HG03045 (cell line): Measurements from ENCODE around the gene SLC29A2.

Experiments used
- ATAC-seq: cut with Tn5 transposase; IDR thresholded peaks from one replicate; pipeline ENCODE4 v1.9.1; 2021; ENCODE audit warnings: mild to moderate bottlenecking, moderate library complexity; ENCODE audit not compliant: unreplicated experiment

SLC29A2 gene

GRCh38 chr11:66371627-66372415 is at the start of gene SLC29A2:
Gene SLC29A2 (minus strand): TSS chr11:66371760. CDS start chr11:66371591, 169 bp downstream.
- ATAC-seq, result peak; percentile 49

DNA sequence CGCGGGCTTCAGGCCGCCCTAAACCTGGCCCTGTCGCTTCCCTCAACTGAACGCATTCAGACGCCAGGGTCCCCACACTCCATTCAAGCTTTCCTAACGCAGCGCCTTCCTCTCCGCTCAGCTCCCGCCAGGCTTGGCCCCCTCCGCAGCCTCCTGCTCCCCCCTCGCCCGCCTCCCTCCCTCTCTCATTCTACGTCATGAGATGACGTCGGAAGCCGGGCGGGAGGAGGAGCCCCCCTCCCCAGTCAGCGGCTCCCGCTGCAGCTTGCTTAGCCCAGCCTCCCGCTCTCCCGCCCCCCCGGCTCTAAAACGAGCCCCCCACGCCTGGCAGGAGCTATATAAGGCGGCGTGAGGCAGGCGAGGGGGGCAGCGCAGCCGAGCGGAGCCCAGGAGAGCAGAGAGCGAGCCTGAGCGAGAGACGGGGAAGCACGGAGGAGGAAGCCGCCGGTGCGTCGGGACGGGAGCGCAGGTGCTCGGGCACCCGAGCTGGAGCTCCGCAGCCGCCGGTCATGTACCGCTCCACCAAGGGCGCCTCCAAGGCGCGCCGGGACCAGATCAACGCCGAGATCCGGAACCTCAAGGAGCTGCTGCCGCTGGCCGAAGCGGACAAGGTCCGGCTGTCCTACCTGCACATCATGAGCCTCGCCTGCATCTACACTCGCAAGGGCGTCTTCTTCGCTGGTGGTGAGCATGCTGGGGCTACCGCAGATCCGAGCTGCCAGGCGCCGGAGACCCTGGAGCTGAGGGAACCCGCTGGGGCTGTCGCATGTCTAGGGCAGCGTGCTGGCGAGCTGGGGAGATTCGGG is 49.3 kb upstream of the SLC29A2 start, which contains the start of gene NPAS4:
NPAS4 (plus strand) TSS at position 365 of the 806 bp plus-strand sequence; CDS start at position 510, 145 bp downstream.
- no peak for ATAC-seq

- no peak for ATAC-seq
These were observed 48.3 kb upstream of the SLC29A2 start for GRCh38 chr11:66419825-66420224.

DNA sequence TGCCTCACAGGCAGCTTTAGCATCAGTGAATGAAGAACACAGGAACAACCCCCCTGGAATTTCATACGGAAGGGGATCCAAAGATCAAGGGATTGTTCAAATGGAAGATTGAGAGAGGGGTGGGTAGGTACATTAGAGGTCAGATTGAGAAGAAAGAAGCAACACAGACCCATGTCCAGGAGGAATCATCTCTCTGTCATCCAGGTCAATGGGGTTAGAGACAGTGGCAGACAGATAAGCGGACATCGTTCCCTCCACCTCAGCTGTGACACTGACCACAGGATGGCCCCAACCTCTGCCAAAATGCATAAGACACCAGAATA is 47.4 kb upstream of the SLC29A2 start:
- no peak for ATAC-seq

DNA sequence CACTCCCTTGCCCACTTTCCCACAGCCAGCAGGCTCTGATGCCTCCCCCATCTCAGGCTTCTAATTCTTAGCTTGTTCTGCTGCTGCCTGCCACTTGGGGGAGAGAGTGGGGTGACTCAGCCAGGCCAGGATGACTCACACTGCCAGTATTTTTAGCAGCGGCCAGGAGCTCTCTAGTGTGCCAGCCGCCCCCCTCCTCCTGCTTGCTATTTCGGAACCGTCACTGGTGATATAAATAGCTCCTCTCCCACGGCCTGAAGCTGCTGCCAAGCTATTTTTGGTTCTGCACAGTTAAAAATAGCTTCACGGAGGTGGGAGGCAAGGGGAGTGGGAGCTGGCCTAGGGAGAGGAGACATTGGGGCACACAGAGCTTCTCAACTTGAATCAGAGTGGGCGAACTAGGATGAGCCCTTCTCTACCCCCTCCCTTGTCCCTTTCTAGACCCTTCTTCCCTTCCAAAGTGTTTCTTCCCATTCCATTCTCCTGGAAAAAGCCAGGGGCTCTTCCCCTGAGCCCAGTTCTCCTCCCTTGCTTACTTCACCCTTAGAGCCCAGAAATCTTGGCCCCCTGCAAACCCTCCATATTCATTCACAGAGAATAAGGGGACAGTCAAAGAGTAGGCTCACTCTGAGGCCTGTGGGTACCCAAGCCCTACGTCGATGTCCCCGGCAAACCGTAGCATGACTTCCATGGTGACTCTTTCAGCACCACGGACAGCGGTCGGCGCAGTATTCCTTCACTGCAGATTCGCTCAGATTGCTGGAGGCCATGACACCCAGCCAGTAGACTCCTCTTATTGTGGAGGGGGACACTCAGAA is 46.8 kb upstream of the SLC29A2 start:
- ATAC-seq, result no peak

DNA sequence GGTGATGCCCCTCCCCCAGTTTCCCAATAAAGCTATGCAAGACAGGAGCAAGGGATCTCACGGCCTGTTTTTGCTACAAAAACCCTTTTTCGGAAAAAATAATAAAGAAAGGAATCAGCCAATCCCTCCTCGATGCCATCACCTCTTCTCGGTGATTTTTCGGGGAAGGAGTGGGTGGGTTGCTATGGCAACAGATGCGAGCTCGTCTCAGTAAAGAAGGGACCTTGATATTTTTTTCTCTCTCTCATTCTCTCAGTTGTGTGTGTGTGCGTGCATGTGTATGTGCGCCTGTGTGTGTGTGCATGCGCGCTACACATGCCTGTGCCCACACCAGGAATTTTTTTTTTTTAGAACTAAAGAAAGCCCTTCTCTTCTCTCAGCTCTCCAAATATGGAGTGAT is 45.4 kb upstream of the SLC29A2 start:
- no peak for ATAC-seq

GRCh38 chr11:66415423-66415822 is 43.9 kb upstream of the SLC29A2 start:
- ATAC-seq, result no peak

DNA sequence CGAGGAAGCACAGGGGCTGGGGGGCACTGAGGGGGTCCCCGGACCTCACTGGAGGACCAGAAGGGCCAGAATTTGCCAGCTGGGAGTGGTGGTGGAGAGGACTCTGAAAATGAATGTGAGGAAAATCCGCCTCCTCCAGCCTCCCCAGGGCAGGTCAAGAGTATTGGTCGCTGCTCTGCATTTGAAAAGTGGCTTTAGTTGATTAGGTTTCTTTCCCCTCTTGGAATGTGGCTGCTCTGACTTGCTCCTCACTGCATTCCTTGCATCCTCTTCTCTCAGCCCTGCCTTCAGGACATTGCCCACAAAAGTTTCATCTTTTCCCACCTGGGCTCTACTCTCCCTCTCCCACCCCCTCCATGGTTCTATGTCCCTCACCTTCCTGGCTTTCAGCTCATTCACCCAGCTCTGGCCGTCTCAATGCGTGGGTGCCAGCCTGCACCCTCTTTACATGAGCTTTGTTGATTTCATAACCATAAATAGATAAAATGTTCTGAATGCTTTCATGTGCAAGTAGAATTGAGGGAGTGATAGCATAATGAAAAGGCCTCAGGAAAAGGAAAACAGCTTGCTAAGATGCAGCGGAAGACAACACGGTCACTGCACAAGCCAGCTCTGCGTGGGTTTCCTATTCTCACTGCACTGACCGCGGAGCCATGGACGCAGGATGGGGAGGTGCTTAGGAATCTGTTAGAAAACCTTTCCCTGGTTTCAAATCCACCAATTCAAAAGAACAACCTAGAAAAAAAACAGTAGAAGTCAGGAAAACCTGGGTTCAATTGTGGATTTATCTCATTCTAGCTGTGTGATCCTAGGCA is 42.8 kb upstream of the SLC29A2 start:
- ATAC-seq, result no peak

GRCh38 chr11:66413167-66413566 is 41.6 kb upstream of the SLC29A2 start:
- ATAC-seq, result no peak

DNA sequence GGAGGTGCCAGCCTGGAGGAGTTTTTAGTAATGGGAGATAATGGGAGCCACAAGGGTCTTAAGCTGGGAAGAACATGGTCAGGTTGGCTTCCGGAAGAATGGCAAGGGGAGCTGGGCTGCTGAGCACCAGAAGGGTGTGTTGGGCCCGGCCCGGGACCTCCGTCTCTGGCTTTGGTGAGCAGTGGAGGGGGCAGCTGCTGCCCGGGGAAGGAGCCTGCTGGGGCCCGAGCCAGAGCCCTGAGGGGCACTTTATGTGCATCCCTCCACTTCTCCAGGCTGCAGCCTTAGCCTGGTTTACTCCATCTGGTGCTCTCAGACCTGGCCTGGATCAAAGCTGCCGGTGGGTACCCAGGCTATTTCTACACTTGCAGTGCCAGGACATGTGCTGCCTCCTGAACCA is 40.5 kb upstream of the SLC29A2 start:
- no peak for ATAC-seq

GRCh38 chr11:66411323-66411722 is 39.8 kb upstream of the SLC29A2 start:
- no peak for ATAC-seq

DNA sequence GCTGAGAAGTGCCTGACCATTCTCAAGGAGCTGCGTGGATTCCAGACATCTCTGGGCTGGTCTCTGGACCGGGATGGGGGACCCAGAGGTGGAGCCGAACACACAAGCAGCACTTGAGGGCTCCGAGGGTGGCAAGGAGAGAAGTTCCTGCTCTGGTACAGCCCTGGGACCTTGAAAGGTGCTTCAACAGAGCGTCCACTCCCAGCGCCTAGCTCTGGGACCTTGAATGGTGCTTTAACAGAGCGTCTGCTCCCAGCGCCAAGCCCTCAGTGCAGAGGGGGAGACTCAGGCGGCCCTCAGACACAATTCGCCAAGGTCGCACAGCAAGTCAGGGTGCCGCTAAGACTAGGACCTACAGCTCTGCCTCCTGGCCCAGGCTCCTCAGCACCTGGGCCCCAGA is 38.6 kb upstream of the SLC29A2 start:
- no peak for ATAC-seq

DNA sequence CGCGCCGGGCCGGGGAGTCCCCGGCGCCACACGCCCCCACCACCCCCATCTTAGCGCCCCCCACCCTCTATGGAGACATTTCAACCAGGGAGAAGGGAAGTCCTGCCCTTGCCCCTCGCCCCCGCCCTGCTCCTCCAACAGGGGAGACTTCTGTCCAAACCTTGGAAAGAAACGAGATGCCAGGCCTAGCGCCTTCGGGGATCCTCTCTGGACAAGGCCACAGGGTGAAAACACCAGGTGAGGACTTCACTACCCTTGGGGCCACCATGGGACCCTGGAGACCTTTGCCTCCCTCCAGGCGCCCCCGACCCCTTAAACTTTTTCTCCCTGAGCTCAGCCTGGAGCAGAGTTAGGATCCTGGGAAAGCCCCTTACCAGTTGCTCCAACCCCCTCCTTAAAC is 37.7 kb upstream of the SLC29A2 start:
- no peak for ATAC-seq

DNA sequence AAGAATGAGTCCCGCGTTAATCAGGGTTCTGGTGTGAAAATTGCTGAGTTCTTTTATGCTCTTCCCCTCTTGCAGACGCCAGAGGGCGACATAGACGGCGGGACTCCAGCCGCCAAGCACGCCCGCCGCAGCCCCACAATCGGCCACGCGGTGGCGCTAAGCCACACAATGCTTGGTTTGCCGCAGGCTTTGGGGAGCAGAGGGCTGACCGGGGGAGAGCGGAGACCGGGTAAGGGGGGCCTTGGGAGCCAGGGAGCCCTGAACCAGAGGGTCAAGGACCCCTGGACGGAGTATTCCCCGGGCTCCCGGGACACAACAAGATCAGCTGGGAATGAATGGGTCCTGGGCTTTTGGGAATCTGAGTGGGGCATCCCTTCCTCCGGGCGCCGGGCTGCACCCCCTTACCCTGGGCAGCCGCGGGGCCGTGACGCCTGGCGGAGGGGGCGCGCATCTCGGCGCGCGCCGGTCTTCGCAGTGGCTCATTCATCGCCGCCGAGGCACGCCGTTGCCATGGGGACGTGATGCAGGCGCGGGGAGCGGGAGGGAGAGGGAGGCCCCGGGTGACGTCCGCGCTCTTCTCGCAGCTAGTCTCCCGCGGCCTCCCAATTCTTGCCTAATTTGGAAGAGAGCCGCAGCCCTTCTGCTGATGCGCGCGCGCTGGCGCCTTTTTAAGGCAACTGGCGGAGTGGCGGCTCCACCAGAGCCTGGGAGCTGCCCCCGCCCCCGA is 37.1 kb upstream of the SLC29A2 start:
- ATAC-seq, result no peak

DNA sequence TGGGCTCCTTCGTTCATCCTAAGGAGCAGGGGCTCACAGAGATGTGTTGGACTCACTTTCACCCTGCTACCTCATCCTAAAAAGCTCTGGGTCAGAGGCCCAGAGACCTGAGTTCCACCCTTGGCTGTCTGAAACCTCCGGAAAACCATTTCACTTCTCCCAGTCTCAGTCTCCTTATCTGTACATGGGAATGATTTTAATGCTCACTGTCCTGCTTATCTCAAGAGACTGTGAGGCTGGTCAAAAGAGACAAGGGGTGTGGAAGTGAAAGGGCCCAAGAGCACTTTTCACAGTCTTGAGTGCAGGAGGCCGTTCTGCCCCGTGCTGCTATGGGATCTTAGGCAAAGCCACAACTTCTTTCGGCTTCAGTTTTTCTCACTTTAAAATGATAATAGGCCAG is 36.1 kb upstream of the SLC29A2 start:
- no peak for ATAC-seq

GRCh38 chr11:66393954-66394353 is 22.4 kb upstream of the SLC29A2 start:
- no peak for ATAC-seq

DNA sequence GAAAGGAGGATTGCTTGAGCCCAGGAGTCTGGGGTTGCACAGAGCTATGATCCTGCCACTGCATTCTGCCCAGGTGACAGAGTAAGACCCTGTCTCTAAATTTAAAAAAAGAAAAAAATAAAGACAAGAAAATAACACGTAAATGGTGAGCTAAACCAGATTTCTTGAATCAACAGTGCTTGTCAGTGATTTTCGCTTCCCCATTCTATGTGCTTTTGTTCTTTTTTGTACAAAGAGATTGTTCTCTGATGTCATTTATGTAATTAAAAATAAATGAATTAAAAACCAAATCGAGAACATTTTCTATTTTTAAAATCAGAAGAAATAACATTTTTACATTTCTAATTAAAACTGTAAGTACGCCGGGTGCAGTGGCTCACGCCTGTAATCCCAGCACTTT is 19.8 kb upstream of the SLC29A2 start:
- no peak for ATAC-seq

DNA sequence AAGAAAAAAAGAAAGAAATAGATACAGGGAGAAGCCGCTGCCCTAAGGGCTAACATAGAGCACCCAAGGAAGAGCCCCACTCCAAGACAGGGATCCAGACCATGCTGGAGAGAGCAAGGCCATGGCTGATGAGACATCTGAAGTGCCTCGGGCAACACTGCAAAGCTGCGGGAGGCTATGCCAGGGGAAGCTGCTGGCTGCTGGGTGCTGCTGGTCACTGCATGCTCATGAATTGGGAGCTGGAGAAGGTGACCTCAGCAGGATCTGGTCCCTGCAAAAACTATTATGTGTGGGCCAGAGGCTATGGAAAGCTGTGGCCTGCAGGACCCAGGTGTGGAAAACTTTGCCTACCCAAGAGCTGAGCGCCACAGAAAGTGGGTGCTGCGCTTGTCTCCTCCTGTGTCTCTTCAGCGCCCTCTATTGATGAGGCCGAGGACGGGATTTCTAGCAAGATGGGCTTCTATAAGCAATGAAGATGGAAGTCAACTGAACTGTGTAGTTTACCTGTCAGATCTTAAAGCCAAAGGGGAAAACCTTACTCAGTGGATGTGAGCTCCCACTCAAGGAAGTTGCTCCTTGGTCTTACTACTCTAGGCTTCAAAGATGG is 17.3 kb upstream of the SLC29A2 start:
- no peak for ATAC-seq
